A549 (cell line): ENCODE results near the gene IRX6. TPM values are rescaled to one million over a fixed set of nuclear protein-coding genes. Genes with fewer than 3 reads are reported as not detected.

ENCODE experiments used
- ATAC-seq, 2 experiments: fragments of 200-7000 bp in 1 of 2; fragments of >200 bp in 1 of 2; cut with Nextera tagmentation in 1 of 2; cut with Tn5 transposase in 1 of 2; 3 replicates each; pipeline versions ENCODE4 v1.8.0 to v1.9.1; 2018 to 2020; ENCODE audit warnings: mild to moderate bottlenecking in 1 of 2, moderate library complexity in 1 of 2
- CTCF ChIA-PET: fragments of 300-600 bp; sonication (Branson Sonifier 250); formaldehyde crosslinking; extraction: SDS; loops from one replicate; lab custom pipeline; 2021; ENCODE audit warnings: antibody characterized with exemption, inconsistent platforms; lab: Yijun Ruan, JAX
- POLR2A ChIA-PET: fragments of 350-600 bp; formaldehyde crosslinking; extraction: SDS; loops from one replicate; lab custom pipeline; 2021; ENCODE audit warnings: antibody characterized with exemption, inconsistent platforms; lab: Yijun Ruan, JAX
- DNase-seq, 2 experiments: peaks; one replicate each; pipeline versions ENCODE4 v3.0.0 to v3.0.0-alpha.2; 2011 to 2016; ENCODE audit warnings: low read depth in 1 of 2, low spot score in 1 of 2
- FAIRE-seq: peaks from 2 replicates; lab custom pipeline; 2011; peaks lifted over from hg19 to GRCh38; lab: Jason Lieb, UNC
- H3K27ac ChIP-seq, 2 experiments: fragments of >200 bp; sonication (Bioruptor Twin); formaldehyde crosslinking; 3 replicates each; pipeline ENCODE4 v1.5.1; 2016 to 2017
- H3K4me1 ChIP-seq: fragments of >200 bp; sonication (Bioruptor Twin); formaldehyde crosslinking; 3 replicates; pipeline ENCODE4 v1.6.1; 2016
- H3K4me2 ChIP-seq: fragments of >200 bp; sonication (Bioruptor Twin); formaldehyde crosslinking; 3 replicates; pipeline ENCODE4 v1.6.1; 2016
- H3K4me3 ChIP-seq: fragments of >200 bp; sonication (Bioruptor Twin); formaldehyde crosslinking; 3 replicates; pipeline ENCODE4 v1.5.1; 2016
- H3K9me3 ChIP-seq: fragments of >200 bp; sonication (Bioruptor Twin); formaldehyde crosslinking; 3 replicates; pipeline ENCODE4 v1.6.1; 2016
- BCL3 ChIP-seq: fragments of >200 bp; sonication (Bioruptor Twin); formaldehyde crosslinking; IDR thresholded peaks from 3 replicates; pipeline ENCODE4 v1.6.1; 2016
- CBX2 ChIP-seq: fragments of 200-600 bp; sonication (generic); IDR thresholded peaks from 2 replicates; pipeline ENCODE4 v1.6.1; 2016; ENCODE audit warnings: low read depth, mild to moderate bottlenecking, borderline replicate concordance
- CHD4 ChIP-seq: fragments of 200-600 bp; sonication (generic); IDR thresholded peaks from 2 replicates; pipeline ENCODE4 v1.6.1; 2016; ENCODE audit warnings: antibody characterized with exemption, mild to moderate bottlenecking, borderline replicate concordance
- EP300 ChIP-seq, 2 experiments: fragments of >200 bp; sonication (Bioruptor Twin); formaldehyde crosslinking; IDR thresholded peaks; 2 replicates in 1 of 2; 3 replicates in 1 of 2; pipeline ENCODE4 v1.6.1; 2016 to 2017
- FOSB ChIP-seq: fragments of 250-450 bp; sonication (Bioruptor Pico); IDR thresholded peaks from 2 replicates; pipeline ENCODE4 v1.5.0; 2020; ENCODE audit warnings: mild to moderate bottlenecking, moderate library complexity
- FOXS1 ChIP-seq: fragments of 250-450 bp; sonication (Bioruptor Pico); IDR thresholded peaks from 2 replicates; pipeline ENCODE4 v1.5.0; 2020; ENCODE audit warnings: mild to moderate bottlenecking, moderate library complexity
- GATA3 ChIP-seq: IDR thresholded peaks from 2 replicates; pipeline ENCODE4 v1.6.1; 2012; ENCODE audit warnings: borderline replicate concordance
- HDAC2 ChIP-seq: fragments of 200-600 bp; sonication (generic); IDR thresholded peaks from 2 replicates; pipeline ENCODE4 v1.6.1; 2016
- HEYL ChIP-seq: fragments of 250-450 bp; sonication (Bioruptor Pico); IDR thresholded peaks from 2 replicates; pipeline ENCODE4 v1.8.0; 2021; ENCODE audit warnings: mild to moderate bottlenecking, moderate library complexity
- HOXB5 ChIP-seq: fragments of 250-450 bp; sonication (Bioruptor Pico); IDR thresholded peaks from 2 replicates; pipeline ENCODE4 v1.5.0; 2020; ENCODE audit warnings: mild to moderate bottlenecking, moderate library complexity
- JUNB ChIP-seq: fragments of >200 bp; sonication (Bioruptor Twin); formaldehyde crosslinking; IDR thresholded peaks from 2 replicates; pipeline ENCODE4 v1.6.1; 2016
- KDM1A ChIP-seq: fragments of 200-600 bp; sonication (generic); IDR thresholded peaks from 2 replicates; pipeline ENCODE4 v1.6.1; 2016; ENCODE audit warnings: low read depth, mild to moderate bottlenecking
- MAZ ChIP-seq: fragments of 150-350 bp; IDR thresholded peaks from 2 replicates; pipeline ENCODE4 v1.6.1; 2014; ENCODE audit warnings: antibody characterized with exemption, low read depth, low read length, borderline replicate concordance
- MYC ChIP-seq: IDR thresholded peaks from 2 replicates; pipeline ENCODE4 v1.6.1; 2012; ENCODE audit warnings: mild to moderate bottlenecking, inconsistent platforms, low read length, improper control_type of control experiment, borderline replicate concordance
- NFE2L2 ChIP-seq: fragments of 150-350 bp; conservative IDR thresholded peaks from 2 replicates; pipeline ENCODE4 v1.6.1; 2014; ENCODE audit warnings: low read length
- NPAS2 ChIP-seq: fragments of 250-450 bp; sonication (Bioruptor Pico); IDR thresholded peaks from 2 replicates; pipeline ENCODE4 v1.8.0; 2022; ENCODE audit warnings: mild to moderate bottlenecking, moderate library complexity, borderline replicate concordance
- PHF8 ChIP-seq: fragments of 200-600 bp; sonication (generic); IDR thresholded peaks from 2 replicates; pipeline ENCODE4 v1.6.1; 2016; ENCODE audit warnings: low read depth, mild to moderate bottlenecking, antibody characterized with exemption, moderate library complexity, borderline replicate concordance
- POLR2A ChIP-seq: IDR thresholded peaks from 2 replicates; pipeline ENCODE4 v1.6.1; 2012; ENCODE audit warnings: mild to moderate bottlenecking, low read length
- SREBF2 ChIP-seq: fragments of 450-650 bp; IDR thresholded peaks from 2 replicates; pipeline ENCODE4 v1.6.1; 2014; ENCODE audit warnings: mild to moderate bottlenecking, moderate library complexity
- TFCP2L1 ChIP-seq: fragments of 250-450 bp; sonication (Bioruptor Pico); IDR thresholded peaks from 2 replicates; pipeline ENCODE4 v1.5.0; 2021; ENCODE audit warnings: mild to moderate bottlenecking
- WGBS: methylation state at CpG from one replicate; pipeline ENCODE4 v1.1.6; 2017; ENCODE audit errors: missing lambda C conversion rate; 5-methylcytosine and 5-hydroxymethylcytosine counted together
- polyA plus RNA-seq, 4 experiments: library from polyadenylated mRNA; depleted of rRNA in 3 of 4; stranded (reverse); fragments of >200 nt; fragmentation: RNase III in 1 of 4; extraction: RNeasy Plus Mini Kit Qiagen cat#74134 plus additional on column Dnase treatment in 1 of 4; gene quantifications; 2 replicates in 3 of 4; 3 replicates in 1 of 4; pipeline ENCODE4 v1.2.3, GENCODE V29; 2011 to 2017
- TF ChIP-seq, protein P1 (sequence below): IDR thresholded peaks from 2 replicates; pipeline ENCODE4 v1.6.1; 2012
- TF ChIP-seq, protein P2 (sequence below): IDR thresholded peaks from 2 replicates; pipeline ENCODE4 v1.6.1; 2012; ENCODE audit warnings: low read depth, borderline replicate concordance
- TF ChIP-seq, protein P3 (sequence below): fragments of >200 bp; sonication (Bioruptor Twin); formaldehyde crosslinking; IDR thresholded peaks from 3 replicates; pipeline ENCODE4 v1.5.1; 2016

Gene IRX6
- polyA plus RNA-seq, 2 of the 4 experiments (the other 2 are of a cell fraction): not detected

DNA sequence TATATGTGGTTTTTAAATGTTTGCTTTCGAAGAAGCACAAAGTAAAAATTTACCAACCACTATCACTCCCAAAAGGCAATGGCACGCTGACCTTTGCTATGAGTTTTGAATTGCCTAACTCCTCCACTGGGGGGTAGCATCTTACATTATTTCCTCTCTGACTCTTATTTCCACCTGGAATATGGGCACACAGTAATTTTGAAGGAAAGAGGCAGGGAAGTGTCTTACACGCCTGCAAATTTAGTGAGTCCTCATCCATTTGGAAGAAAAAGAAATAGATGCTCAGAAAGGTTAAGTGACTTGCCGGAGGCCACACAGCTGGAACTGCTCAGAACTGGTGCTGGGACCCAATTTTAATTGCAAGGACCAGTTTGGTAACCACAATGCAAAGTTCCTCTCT is 29.9 kb upstream of the IRX6 start:
- Histone ChIP-seq H3K9me3 (no peaks in the 10 kb centered on the region), H3K4me3 (no peak overlapping the region), H3K27ac (no peak overlapping the region), H3K4me2 (no peak overlapping the region), H3K4me1 (no peaks in the 10 kb centered on the region)
- TF ChIP-seq, protein P1, sequence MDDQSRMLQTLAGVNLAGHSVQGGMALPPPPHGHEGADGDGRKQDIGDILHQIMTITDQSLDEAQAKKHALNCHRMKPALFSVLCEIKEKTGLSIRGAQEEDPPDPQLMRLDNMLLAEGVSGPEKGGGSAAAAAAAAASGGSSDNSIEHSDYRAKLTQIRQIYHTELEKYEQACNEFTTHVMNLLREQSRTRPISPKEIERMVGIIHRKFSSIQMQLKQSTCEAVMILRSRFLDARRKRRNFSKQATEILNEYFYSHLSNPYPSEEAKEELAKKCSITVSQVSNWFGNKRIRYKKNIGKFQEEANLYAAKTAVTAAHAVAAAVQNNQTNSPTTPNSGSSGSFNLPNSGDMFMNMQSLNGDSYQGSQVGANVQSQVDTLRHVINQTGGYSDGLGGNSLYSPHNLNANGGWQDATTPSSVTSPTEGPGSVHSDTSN: no peak
- TF ChIP-seq JUNB: no peak
- no peak for TF ChIP-seq NPAS2 (CRISPR knock-in tag)
- no peak for TF ChIP-seq EP300 (IDR thresholded peaks at IDR 0.05)
- no peak for TF ChIP-seq KDM1A
- no peak for TF ChIP-seq POLR2A
- TF ChIP-seq, protein P2, sequence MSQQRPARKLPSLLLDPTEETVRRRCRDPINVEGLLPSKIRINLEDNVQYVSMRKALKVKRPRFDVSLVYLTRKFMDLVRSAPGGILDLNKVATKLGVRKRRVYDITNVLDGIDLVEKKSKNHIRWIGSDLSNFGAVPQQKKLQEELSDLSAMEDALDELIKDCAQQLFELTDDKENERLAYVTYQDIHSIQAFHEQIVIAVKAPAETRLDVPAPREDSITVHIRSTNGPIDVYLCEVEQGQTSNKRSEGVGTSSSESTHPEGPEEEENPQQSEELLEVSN: no peak
- no peak for ATAC-seq
- ChIA-PET CTCF (no interaction called here), POLR2A (no interaction called here)
- no peak for DNase-seq
- WGBS: 41% methylated on average over 4 of the region's 4 CpGs
- FAIRE-seq: no peak

DNA sequence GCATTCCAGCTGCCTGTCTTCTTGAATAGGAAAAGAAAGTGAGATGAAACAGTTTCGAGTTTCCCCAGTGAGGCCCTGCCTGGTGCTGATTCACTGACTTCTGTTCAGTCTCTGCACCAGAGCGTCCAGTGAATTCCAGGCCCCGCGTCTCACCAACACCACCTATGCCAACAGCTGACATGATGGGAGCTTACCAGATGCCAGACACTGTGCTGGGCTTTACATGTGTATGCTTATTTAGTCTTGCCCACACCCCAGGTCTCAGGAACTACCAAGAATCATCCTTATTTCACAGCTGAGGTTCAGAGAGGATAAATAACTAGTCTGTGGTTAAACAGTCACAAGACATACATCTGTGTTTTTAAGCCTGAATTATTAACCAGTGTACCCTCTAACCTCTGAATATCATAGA is 29.1 kb upstream of the IRX6 start:
- DNase-seq (no peak), FAIRE-seq (no peak), ATAC-seq (no peak)
- Histone ChIP-seq H3K4me2 (no peak overlapping the region), H3K9me3 (no peaks in the 10 kb centered on the region), H3K4me1 (no peaks in the 10 kb centered on the region), H3K4me3 (no peak overlapping the region), H3K27ac (no peak overlapping the region)
- WGBS: 66% methylated on average over 4 of the region's 4 CpGs
- no peak for TF ChIP-seq FOXS1
- no peak for TF ChIP-seq TFCP2L1
- no peak for TF ChIP-seq SREBF2
- TF ChIP-seq NFE2L2: no peak
- no peak for TF ChIP-seq HOXB5 (CRISPR knock-in tag)
- no peak for TF ChIP-seq CBX2
- no peak for TF ChIP-seq PHF8
- TF ChIP-seq HDAC2: no peak
- TF ChIP-seq CHD4: no peak
- no peak for TF ChIP-seq NPAS2 (CRISPR knock-in tag)
- no peak for TF ChIP-seq BCL3
- TF ChIP-seq MAZ: no peak
- TF ChIP-seq POLR2A: no peak
- TF ChIP-seq, protein P1: no peak
- TF ChIP-seq, protein P3, sequence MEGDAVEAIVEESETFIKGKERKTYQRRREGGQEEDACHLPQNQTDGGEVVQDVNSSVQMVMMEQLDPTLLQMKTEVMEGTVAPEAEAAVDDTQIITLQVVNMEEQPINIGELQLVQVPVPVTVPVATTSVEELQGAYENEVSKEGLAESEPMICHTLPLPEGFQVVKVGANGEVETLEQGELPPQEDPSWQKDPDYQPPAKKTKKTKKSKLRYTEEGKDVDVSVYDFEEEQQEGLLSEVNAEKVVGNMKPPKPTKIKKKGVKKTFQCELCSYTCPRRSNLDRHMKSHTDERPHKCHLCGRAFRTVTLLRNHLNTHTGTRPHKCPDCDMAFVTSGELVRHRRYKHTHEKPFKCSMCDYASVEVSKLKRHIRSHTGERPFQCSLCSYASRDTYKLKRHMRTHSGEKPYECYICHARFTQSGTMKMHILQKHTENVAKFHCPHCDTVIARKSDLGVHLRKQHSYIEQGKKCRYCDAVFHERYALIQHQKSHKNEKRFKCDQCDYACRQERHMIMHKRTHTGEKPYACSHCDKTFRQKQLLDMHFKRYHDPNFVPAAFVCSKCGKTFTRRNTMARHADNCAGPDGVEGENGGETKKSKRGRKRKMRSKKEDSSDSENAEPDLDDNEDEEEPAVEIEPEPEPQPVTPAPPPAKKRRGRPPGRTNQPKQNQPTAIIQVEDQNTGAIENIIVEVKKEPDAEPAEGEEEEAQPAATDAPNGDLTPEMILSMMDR: no peak
- TF ChIP-seq MYC: no peak
- no peak for TF ChIP-seq GATA3
- no peak for TF ChIP-seq HEYL (CRISPR knock-in tag)
- no peak for TF ChIP-seq FOSB (CRISPR knock-in tag)
- POLR2A ChIA-PET: no interaction called here
- CTCF ChIA-PET: no interaction called here
